Measurements from ENCODE around the gene NAPB.

The NAPB gene

GRCh38 chr20:23344336-23344735, 77.0 kb downstream of the NAPB start:
- no peak for DNase-seq (ENCODE audit: low spot score)

DNA sequence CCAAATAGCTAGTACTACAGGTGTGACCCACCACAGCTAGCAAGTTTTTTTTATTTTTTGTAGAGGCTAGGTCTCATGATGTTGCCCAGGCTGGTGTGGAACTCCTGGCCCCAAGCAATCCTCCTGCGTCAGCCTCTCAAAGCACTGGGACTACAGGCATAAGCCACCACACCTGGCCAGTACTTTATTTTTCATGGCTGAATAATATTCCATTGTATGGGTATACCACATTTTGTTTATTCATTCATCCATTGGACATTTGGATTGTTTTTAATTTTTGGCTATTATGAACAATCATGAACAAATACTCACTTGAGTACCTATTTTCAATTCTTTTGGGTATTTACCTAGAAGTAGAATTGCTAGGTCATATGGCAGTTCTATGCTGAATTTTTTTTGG, 77.7 kb downstream of the NAPB start:
- DNase-seq (ENCODE audit: low spot score), result no peak

- no peak for DNase-seq (ENCODE audit: low spot score)
Observed at GRCh38 chr20:23341073-23341472, 80.2 kb downstream of the NAPB start.

GRCh38 chr20:23340524-23340923, 80.8 kb downstream of the NAPB start:
- peak; percentile 37 for DNase-seq (ENCODE audit: low spot score)

GRCh38 chr20:23339986-23340385, 81.3 kb downstream of the NAPB start:
- no peak for DNase-seq (ENCODE audit: low spot score)

DNA sequence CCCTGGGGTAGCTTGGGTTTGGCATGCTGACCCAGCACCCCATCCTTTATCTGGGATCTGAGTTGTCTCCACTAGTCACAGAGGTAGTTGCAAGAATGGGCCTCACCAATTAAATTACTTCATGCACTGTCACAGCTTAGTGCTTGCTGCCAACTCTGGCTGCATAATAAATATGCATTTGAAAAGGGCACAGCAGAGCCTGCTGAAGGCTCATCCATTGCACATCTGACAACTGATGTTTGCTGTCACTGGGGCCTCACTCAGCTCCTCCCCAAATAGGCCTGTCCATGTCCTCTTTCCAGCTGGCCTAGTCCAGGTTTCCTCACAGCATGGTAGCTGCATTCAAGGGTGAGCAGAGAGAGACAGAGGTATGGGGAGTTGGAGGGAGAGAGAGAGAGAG, 84.0 kb downstream of the NAPB start:
- no peak for DNase-seq (ENCODE audit: low spot score)

DNA sequence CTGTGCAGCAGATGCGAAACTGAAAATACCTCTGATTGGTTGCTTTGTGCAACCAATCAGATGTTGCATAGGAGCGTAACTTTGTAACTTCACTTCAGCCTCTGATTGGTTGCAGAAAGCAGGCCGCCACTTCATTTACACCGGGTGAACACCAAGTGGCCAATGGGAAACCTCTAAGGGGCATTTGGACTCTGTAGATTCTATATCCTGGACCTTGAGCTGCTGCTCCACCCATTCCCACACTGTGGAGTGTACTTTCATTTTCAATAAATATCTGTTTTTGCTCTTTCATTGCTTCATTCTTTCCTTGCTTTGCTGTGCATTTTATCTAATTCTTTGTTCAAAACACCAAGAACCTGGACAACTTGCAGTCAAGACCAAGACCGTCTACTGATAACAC, 84.8 kb downstream of the NAPB start:
- DNase-seq (ENCODE audit: low spot score), result no peak

- DNase-seq (ENCODE audit: low spot score), result no peak
Observed at GRCh38 chr20:23335521-23335920, 85.8 kb downstream of the NAPB start.

- DNase-seq (ENCODE audit: low spot score), result no peak
Observed at GRCh38 chr20:23334111-23334510, 87.2 kb downstream of the NAPB start.

- DNase-seq (ENCODE audit: low spot score), result no peak
Observed at GRCh38 chr20:23332467-23332866, 88.8 kb downstream of the NAPB start.

GRCh38 chr20:23331450-23332350, 89.6 kb downstream of the NAPB start:
- DNase-seq (ENCODE audit: low spot score), result no peak

DNA sequence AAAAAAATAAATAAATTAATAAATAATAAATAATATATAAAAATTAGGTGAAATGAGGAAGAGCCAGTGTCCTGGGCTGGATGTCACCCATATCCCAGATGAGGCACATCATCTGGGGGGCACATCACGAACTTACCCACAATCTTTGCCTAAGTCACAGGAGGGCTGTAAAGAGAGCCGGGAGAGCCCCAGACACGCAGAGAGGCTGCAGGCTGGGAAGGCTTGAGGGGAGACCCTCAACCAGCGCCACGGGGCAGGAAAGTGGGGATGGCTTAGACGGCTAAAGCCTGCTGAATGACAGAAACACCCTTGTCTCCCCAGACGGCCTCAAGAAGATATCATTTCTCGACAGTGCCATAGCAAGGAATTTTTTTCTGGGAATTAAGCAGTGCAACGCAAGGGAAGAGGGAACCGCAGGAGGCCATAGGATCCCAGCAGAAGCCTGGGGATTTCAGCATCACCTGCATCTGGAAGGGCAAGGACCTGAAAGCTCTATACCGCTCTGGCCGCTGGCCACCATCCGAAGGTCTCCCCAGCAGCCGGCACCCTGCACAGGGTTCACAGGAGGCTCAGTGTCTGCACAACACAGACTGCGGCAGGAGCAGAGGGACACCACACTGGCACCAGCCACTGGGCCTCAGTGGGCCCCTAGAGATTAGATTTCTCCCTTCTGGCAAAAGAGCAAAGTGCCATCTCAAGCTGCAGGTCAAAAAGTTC, 93.5 kb downstream of the NAPB start:
- DNase-seq (ENCODE audit: low spot score), result no peak

DNA sequence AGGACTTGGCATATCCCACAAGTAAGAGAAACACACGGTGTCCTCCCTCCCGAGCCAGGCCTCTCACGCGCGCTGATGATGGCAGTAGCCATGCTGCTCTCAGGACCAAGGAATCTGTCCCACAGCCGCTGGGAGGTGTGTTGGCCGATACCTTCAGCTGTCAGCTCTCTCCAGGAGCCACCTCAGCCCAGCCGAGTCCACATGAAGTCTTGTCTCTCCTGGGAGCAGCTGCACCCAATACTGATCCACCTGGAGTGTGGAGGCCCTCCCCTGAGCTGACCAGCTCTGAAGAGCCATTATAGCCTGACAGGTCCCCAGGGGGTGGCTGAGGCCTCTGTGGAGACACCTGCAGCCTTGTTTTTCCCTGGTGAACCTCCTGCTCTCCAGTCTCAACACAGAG, 94.5 kb downstream of the NAPB start:
- DNase-seq (ENCODE audit: low spot score), result no peak

DNA sequence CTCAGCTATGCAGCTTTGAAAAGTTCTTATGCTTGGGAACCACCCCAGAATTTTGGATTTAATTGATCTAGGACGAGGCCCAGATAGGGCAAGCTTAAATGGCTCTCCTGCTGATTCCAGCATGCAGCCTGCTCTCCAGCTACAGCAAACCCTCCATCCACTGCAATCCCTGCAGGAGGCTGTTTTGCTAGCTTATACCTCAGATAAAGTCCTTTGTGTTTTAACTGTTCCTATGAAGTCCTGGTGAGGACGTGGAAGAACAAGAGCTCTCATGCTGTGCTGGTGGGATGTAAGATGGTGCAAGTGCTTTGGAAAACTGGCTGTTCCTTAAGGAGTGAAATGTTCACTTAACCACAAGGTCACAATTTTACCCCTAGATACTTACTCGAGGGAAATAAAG, 96.2 kb downstream of the NAPB start:
- DNase-seq (ENCODE audit: low spot score), result no peak
